H1 (cell line): Measurements from ENCODE around the gene FCN2. TPM values are rescaled to one million over a fixed set of nuclear protein-coding genes. Genes with fewer than 3 reads are reported as not detected.

Experiments used
- CTCF ChIA-PET: fragments of 300-600 bp; sonication (Branson Sonifier 250); formaldehyde crosslinking; loops from one replicate; lab custom pipeline; 2021; ENCODE audit not compliant: partially characterized antibody; lab: Charles Lee
- POLR2A ChIA-PET: fragments of 300-600 bp; sonication (Branson Sonifier 250); formaldehyde crosslinking; loops from one replicate; lab custom pipeline; 2021; ENCODE audit warnings: inconsistent platforms; ENCODE audit not compliant: partially characterized antibody; lab: Charles Lee
- DNase-seq, 2 experiments: peaks; one replicate each; pipeline versions ENCODE4 v3.0.0 to v3.0.0-alpha.2; 2010 to 2022; ENCODE audit warnings: low spot score in 2 of 2, low read depth in 1 of 2, mixed read lengths in 1 of 2
- FAIRE-seq: peaks from 2 replicates; lab custom pipeline; 2011; peaks lifted over from hg19 to GRCh38; lab: Jason Lieb, UNC
- H2AFZ ChIP-seq: 2 replicates; pipeline ENCODE4 v1.8.1; 2012; ENCODE audit warnings: low read length, inconsistent platforms
- H2AK5ac ChIP-seq: 2 replicates; pipeline ENCODE4 v1.6.1; 2013; ENCODE audit warnings: low read depth, low read length
- H2BK120ac ChIP-seq: replicated peaks from 2 replicates; pipeline ENCODE3; 2013; ENCODE audit warnings: low read depth, low read length, inconsistent platforms
- H2BK12ac ChIP-seq: 2 replicates; pipeline ENCODE4 v1.6.1; 2013; ENCODE audit warnings: low read depth, low read length
- H2BK15ac ChIP-seq: 2 replicates; pipeline ENCODE4 v1.6.1; 2013; ENCODE audit warnings: low read length
- H2BK20ac ChIP-seq: 2 replicates; pipeline ENCODE4 v1.6.1; 2013; ENCODE audit warnings: low read length
- H2BK5ac ChIP-seq: 2 replicates; pipeline ENCODE4 v1.6.1; 2013; ENCODE audit warnings: low read depth, low read length
- H3K14ac ChIP-seq: 2 replicates; pipeline ENCODE4 v1.6.1; 2013; ENCODE audit warnings: inconsistent platforms; ENCODE audit not compliant: insufficient read length
- H3K18ac ChIP-seq: 2 replicates; pipeline ENCODE4 v1.6.1; 2013; ENCODE audit warnings: low read length; ENCODE audit errors: extremely low read depth
- H3K23ac ChIP-seq: 2 replicates; pipeline ENCODE4 v1.6.1; 2013; ENCODE audit warnings: inconsistent platforms; ENCODE audit not compliant: insufficient read length
- H3K23me2 ChIP-seq: 2 replicates; pipeline ENCODE4 v1.6.1; 2013; ENCODE audit warnings: low read depth, low read length
- H3K27ac ChIP-seq: 2 replicates; pipeline ENCODE4 v1.6.1; 2011; ENCODE audit warnings: low read depth, low read length, inconsistent platforms
- H3K27me3 ChIP-seq, 4 experiments: replicated peaks in 1 of 4; 1 replicate in 1 of 4; 2 replicates in 3 of 4; pipeline versions ENCODE4 v1.6.1 to v1.8.1; 2011 to 2013; ENCODE audit warnings: low read length in 3 of 4, mild to moderate bottlenecking in 3 of 4, inconsistent platforms in 2 of 4, mixed read lengths in 2 of 4, moderate library complexity in 1 of 4; ENCODE audit not compliant: control insufficient read depth in 3 of 4, insufficient read depth in 3 of 4; ENCODE audit errors: extremely low read depth in 1 of 4
- H3K36me3 ChIP-seq, 4 experiments: 2 replicates each; pipeline versions ENCODE4 v1.6.1 to v1.8.1; 2011 to 2013; ENCODE audit warnings: mild to moderate bottlenecking in 4 of 4, low read length in 3 of 4, moderate library complexity in 2 of 4, control low read depth in 1 of 4, inconsistent platforms in 1 of 4; ENCODE audit not compliant: insufficient read depth in 4 of 4, control insufficient read depth in 2 of 4
- H3K4ac ChIP-seq: replicated peaks from 2 replicates; pipeline ENCODE3; 2013; ENCODE audit warnings: low read length, low read depth, mixed read lengths, inconsistent platforms; ENCODE audit not compliant: insufficient read length
- H3K4me1 ChIP-seq, 4 experiments: replicated peaks in 1 of 4; 1 replicate in 1 of 4; 2 replicates in 3 of 4; pipeline versions ENCODE4 v1.6.1 to v1.8.1; 2011 to 2013; ENCODE audit warnings: low read length in 3 of 4, inconsistent platforms in 2 of 4, mixed read lengths in 1 of 4; ENCODE audit not compliant: insufficient read depth in 4 of 4, control insufficient read depth in 3 of 4
- H3K4me2 ChIP-seq, 2 experiments: 2 replicates each; pipeline versions ENCODE4 v1.6.1 to v1.8.1; 2011 to 2013; ENCODE audit warnings: low read depth in 2 of 2, low read length in 2 of 2, control low read depth in 1 of 2, inconsistent platforms in 1 of 2, mild to moderate bottlenecking in 1 of 2; ENCODE audit not compliant: insufficient read depth in 1 of 2
- H3K4me3 ChIP-seq, 4 experiments: fragments of 200-600, 300-600 bp in 1 of 4; sonication (generic), shearing (Covaris generic), sonication (Bioruptor Twin) in 1 of 4; 2 replicates each; pipeline versions ENCODE4 v1.5.1 to v1.8.1; 2011 to 2016; ENCODE audit warnings: low read length in 4 of 4, low read depth in 3 of 4, control low read depth in 2 of 4, inconsistent platforms in 2 of 4, mild to moderate bottlenecking in 2 of 4, mixed read lengths in 1 of 4, moderate library complexity in 1 of 4; ENCODE audit not compliant: insufficient read depth in 2 of 4; ENCODE audit errors: extremely low read depth in 1 of 4
- H3K56ac ChIP-seq: replicated peaks from 2 replicates; pipeline ENCODE3; 2013; ENCODE audit warnings: low read depth, mild to moderate bottlenecking, mixed read lengths, low read length, inconsistent platforms; ENCODE audit not compliant: insufficient read length
- H3K79me1 ChIP-seq: 2 replicates; pipeline ENCODE4 v1.6.1; 2013; ENCODE audit warnings: low read depth, low read length, control low read depth
- H3K79me2 ChIP-seq, 2 experiments: 2 replicates each; pipeline versions ENCODE4 v1.6.1 to v1.8.1; 2012 to 2013; ENCODE audit warnings: low read length in 2 of 2, mild to moderate bottlenecking in 2 of 2, inconsistent platforms in 1 of 2; ENCODE audit not compliant: insufficient read depth in 2 of 2, control insufficient read depth in 1 of 2
- H3K9ac ChIP-seq, 4 experiments: replicated peaks in 1 of 4; 1 replicate in 1 of 4; 2 replicates in 3 of 4; pipeline versions ENCODE4 v1.6.1 to v1.8.1; 2011 to 2013; ENCODE audit warnings: low read depth in 3 of 4, low read length in 3 of 4, control low read depth in 2 of 4, mild to moderate bottlenecking in 2 of 4, moderate library complexity in 2 of 4, inconsistent platforms in 1 of 4; ENCODE audit errors: extremely low read depth in 1 of 4
- H3K9me3 ChIP-seq, 2 experiments: 2 replicates each; pipeline versions ENCODE4 v1.6.1 to v1.8.1; 2012 to 2013; ENCODE audit warnings: mild to moderate bottlenecking in 2 of 2, moderate library complexity in 2 of 2, control low read depth in 1 of 2, inconsistent platforms in 1 of 2, low read depth in 1 of 2, low read length in 1 of 2, mixed read lengths in 1 of 2; ENCODE audit not compliant: insufficient read depth in 2 of 2
- H4K20me1 ChIP-seq, 2 experiments: replicated peaks in 1 of 2; 2 replicates each; pipeline versions ENCODE3 to v1.8.1; 2011 to 2013; ENCODE audit warnings: inconsistent platforms in 2 of 2, low read length in 2 of 2, mild to moderate bottlenecking in 1 of 2; ENCODE audit not compliant: insufficient read depth in 2 of 2, control insufficient read depth in 1 of 2
- H4K5ac ChIP-seq: 2 replicates; pipeline ENCODE4 v1.6.1; 2013; ENCODE audit warnings: low read length, low read depth, mixed read lengths, inconsistent platforms; ENCODE audit not compliant: insufficient read length
- H4K8ac ChIP-seq: 2 replicates; pipeline ENCODE4 v1.8.0; 2013; ENCODE audit warnings: mild to moderate bottlenecking, moderate library complexity, low read length, inconsistent platforms; ENCODE audit not compliant: insufficient read depth; ENCODE audit errors: extremely low read depth
- H4K91ac ChIP-seq: replicated peaks from 2 replicates; pipeline ENCODE3; 2013; ENCODE audit warnings: low read length, mixed read lengths, inconsistent platforms; ENCODE audit not compliant: insufficient read length
- ASH2L ChIP-seq: fragments of 200-600, 300-600 bp; sonication (generic); IDR thresholded peaks from one replicate; pipeline ENCODE4 v1.7.1; 2017; ENCODE audit warnings: low read length
- BCL11A ChIP-seq, 2 experiments: IDR thresholded peaks; one replicate each; pipeline ENCODE4 v1.6.1; 2011; ENCODE audit warnings: low read depth in 2 of 2, low read length in 2 of 2, mild to moderate bottlenecking in 2 of 2
- BRCA1 ChIP-seq: IDR thresholded peaks from 2 replicates; pipeline ENCODE4 v1.6.1; 2012; ENCODE audit warnings: low read depth, low read length, improper control_type of control experiment
- KDM4A ChIP-seq: IDR thresholded peaks from one replicate; pipeline ENCODE4 v1.7.1; 2012; ENCODE audit warnings: low read depth, mild to moderate bottlenecking, moderate library complexity, low read length, inconsistent platforms; ENCODE audit not compliant: severe bottlenecking
- MAFK ChIP-seq: IDR thresholded peaks from 2 replicates; pipeline ENCODE4 v1.6.1; 2012; ENCODE audit warnings: low read depth, mild to moderate bottlenecking, improper control_type of control experiment, low read length
- POLR2A ChIP-seq, 2 experiments: IDR thresholded peaks; 1 replicate in 1 of 2; 2 replicates in 1 of 2; pipeline ENCODE4 v1.6.1; 2011; ENCODE audit warnings: low read depth in 2 of 2, low read length in 2 of 2, mild to moderate bottlenecking in 2 of 2; ENCODE audit errors: control extremely low read depth in 1 of 2
- RFX5 ChIP-seq: IDR thresholded peaks from 2 replicates; pipeline ENCODE4 v1.6.1; 2011; ENCODE audit warnings: low read depth, low read length, improper control_type of control experiment, borderline replicate concordance
- RXRA ChIP-seq: IDR thresholded peaks from 2 replicates; pipeline ENCODE4 v1.6.1; 2011; ENCODE audit warnings: low read depth, mild to moderate bottlenecking, low read length, moderate library complexity; ENCODE audit not compliant: insufficient read depth
- SRF ChIP-seq: IDR thresholded peaks from 2 replicates; pipeline ENCODE4 v1.6.1; 2011; ENCODE audit warnings: mild to moderate bottlenecking, low read depth, low read length, moderate library complexity
- TAF7 ChIP-seq: optimal IDR thresholded peaks from 2 replicates; pipeline ENCODE3; 2011; ENCODE audit warnings: low read depth, mild to moderate bottlenecking, inconsistent platforms, low read length, moderate library complexity, borderline replicate concordance
- TEAD4 ChIP-seq: IDR thresholded peaks from 2 replicates; pipeline ENCODE4 v1.6.1; 2012; ENCODE audit warnings: low read depth, low read length, inconsistent platforms, mixed read lengths
- ZNF274 ChIP-seq: IDR thresholded peaks from 2 replicates; pipeline ENCODE4 v1.7.0; 2012; ENCODE audit warnings: low read length, borderline replicate concordance; ENCODE audit errors: extremely low read depth
- WGBS, 2 experiments: shearing (Covaris generic) in 1 of 2; methylation state at CpG; one replicate each; pipeline versions ENCODE4 v1.1.6 to v1.1.7; 2013 to 2015; ENCODE audit warnings: low lambda C conversion rate in 2 of 2, mixed read lengths in 2 of 2, inconsistent platforms in 1 of 2, low coverage in 1 of 2, missing lambda C conversion rate in 1 of 2; ENCODE audit not compliant: insufficient replicate concordance in 2 of 2, insufficient coverage in 1 of 2, insufficient read length in 1 of 2; ENCODE audit errors: extremely low coverage in 1 of 2, missing lambda C conversion rate in 1 of 2; 5-methylcytosine and 5-hydroxymethylcytosine counted together
- polyA plus RNA-seq, 7 experiments: library from polyadenylated mRNA; depleted of rRNA in 3 of 7; stranded (reverse) in 5 of 7; unstranded in 2 of 7; fragments of >200 nt in 5 of 7; fragments of 200-250 nt in 2 of 7; gene quantifications; 1 replicate in 5 of 7; 2 replicates in 1 of 7; 4 replicates in 1 of 7; pipeline versions ENCODE4 v1.2.1 to v1.2.3, GENCODE V29; 2011 to 2013; ENCODE audit warnings: missing spikeins in 2 of 7, mixed read lengths in 2 of 7
- total RNA-seq: library from RNA; stranded (reverse); fragmentation: NEBNext Ultra II Directional; extraction: Animal tissue kit (Norgen Biotek cat#: 25700); gene quantifications from 2 replicates; pipeline ENCODE4 v1.2.1, GENCODE V29; 2021

Gene FCN2
- total and polyA plus RNA-seq, 2 of the 8 experiments (the other 6 are each of a cell fraction or from before 2014, with no cell fraction given): not detected

DNA sequence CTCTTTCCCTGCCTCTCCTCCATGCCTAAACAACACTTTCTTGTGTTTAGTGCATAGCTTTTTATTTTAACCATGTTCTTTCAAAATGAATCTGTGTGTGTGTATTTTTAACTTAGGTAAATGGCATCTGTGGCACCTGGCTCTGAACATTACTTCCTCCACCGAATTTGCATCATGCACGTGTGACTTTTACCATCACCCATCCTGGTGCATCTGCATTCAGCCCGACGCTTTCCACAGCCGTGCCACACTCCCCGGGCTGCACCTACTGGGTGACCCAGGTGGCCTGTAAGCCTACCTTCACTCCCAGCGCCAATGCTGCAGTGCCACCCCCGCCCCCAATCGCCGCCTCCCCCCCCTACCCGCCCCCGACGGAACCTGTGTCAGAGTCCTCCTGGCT, 49.8 kb downstream of the FCN2 start:
- H3K4me2 ChIP-seq: no peak overlapping the region
- 94% methylated on average over 8 of the region's 13 CpGs; no CpG with 5 or more reads in 1 of the 2 experiments for WGBS, 2 experiments
- no peak overlapping the region for H2AK5ac ChIP-seq
- no peak overlapping the region for H2BK5ac ChIP-seq
- H3K27ac ChIP-seq: no peak overlapping the region
- no peak overlapping the region for H3K23ac ChIP-seq
- no peak overlapping the region for H3K4ac ChIP-seq
- peaks cover 0 to 5% (median 1%) of the 10 kb centered on the region in 4 experiments; a peak in 4 of 7 replicates for H3K4me1 ChIP-seq
- H3K79me2 ChIP-seq: no peaks in the 10 kb centered on the region
- no peak overlapping the region for H3K4me3 ChIP-seq
- no peaks in the 10 kb centered on the region for H3K27me3 ChIP-seq
- no peaks in the 10 kb centered on the region for H3K36me3 ChIP-seq
- no peaks in the 10 kb centered on the region for H4K20me1 ChIP-seq
- no peak overlapping the region for H3K56ac ChIP-seq
- no peaks in the 10 kb centered on the region for H3K23me2 ChIP-seq
- no peaks in the 10 kb centered on the region for H3K9me3 ChIP-seq
- H2BK120ac ChIP-seq: no peak overlapping the region
- no peak overlapping the region for H2BK20ac ChIP-seq
- H2BK15ac ChIP-seq: no peak overlapping the region
- no peak overlapping the region for H4K91ac ChIP-seq
- H4K8ac ChIP-seq: no peak overlapping the region
- no peak overlapping the region for H2BK12ac ChIP-seq
- no peak overlapping the region for H2AFZ ChIP-seq
- DNase-seq (no peak), FAIRE-seq (no peak)
- H3K79me1 ChIP-seq: no peaks in the 10 kb centered on the region
- H3K14ac ChIP-seq: no peak overlapping the region
- H4K5ac ChIP-seq: no peak overlapping the region
- no peak overlapping the region for H3K18ac ChIP-seq
- no peak overlapping the region for H3K9ac ChIP-seq
- POLR2A ChIA-PET: no interaction called here
- CTCF ChIA-PET: interaction anchor here (0.6 kb wide), 2 partner anchors 23 to 586 kb away, joined by 3 read pairs; no protein-coding TSS in a partner anchor
- TF ChIP-seq BCL11A (IDR thresholded peaks at IDR 0.05; ENCODE audit: low read depth in 2 of 2, low read length in 2 of 2) (no peak), ASH2L (no peak), BRCA1 (no peak), MAFK (no peak), KDM4A (no peak), TAF7 (no peak), POLR2A (IDR thresholded peaks at IDR 0.05; ENCODE audit: control extremely low read depth in 1 of 2, low read depth in 2 of 2, low read length in 2 of 2) (no peak), SRF (no peak), ZNF274 (no peak), RFX5 (no peak), RXRA (no peak), TEAD4 (no peak)
